Activated gamma-delta T cell treated with Interleukin-2 at 50 U/mL for 16 hours (primary cell): ENCODE data around the gene OR4B1.

Experiments used
- DNase-seq: peaks from one replicate; pipeline ENCODE4 v3.0.0-alpha.2; 2020

Gene OR4B1

DNA sequence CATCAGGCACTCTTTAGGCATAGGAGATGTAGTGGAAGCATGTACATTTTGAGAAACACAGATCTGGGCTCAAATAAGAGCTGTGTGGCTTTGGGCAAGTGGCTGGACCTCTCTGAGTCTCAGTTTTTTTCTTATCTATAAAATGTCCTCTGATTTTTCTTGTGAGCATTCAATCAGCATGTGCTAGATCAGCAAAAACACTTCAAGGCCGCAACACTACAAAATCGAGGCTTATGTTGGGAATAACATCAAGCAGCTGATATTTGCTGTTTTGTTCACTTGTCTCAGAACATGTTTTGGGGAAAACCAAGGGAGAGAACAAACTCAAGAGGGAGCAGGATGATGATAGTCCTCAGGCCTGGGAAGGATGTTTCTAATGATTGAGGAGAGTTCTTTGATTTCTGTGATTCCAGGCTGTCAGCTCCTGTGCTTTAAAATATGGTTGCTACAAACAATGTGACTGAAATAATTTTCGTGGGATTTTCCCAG is 46.9 kb downstream of the OR4B1 start, which contains the start of gene OR4X1:
OR4X1 (plus strand) TSS at position 439 of the 489 bp plus-strand sequence; CDS start at position 439, 0 bp downstream.
- no peak for DNase-seq
